HG03575 (cell line): Measurements from ENCODE around the gene GNA15.
"Not testable (repeated sequence)": the region's sequence is repeated elsewhere in the genome, so short reads cannot be mapped to it uniquely, and the experiment has no call there.

Source experiments
- ATAC-seq: cut with Tn5 transposase; IDR thresholded peaks from one replicate; pipeline ENCODE4 v1.9.1; 2021; ENCODE audit not compliant: unreplicated experiment, insufficient number of reproducible peaks, low FRiP score; ENCODE audit errors: extremely low read depth

The GNA15 gene

DNA sequence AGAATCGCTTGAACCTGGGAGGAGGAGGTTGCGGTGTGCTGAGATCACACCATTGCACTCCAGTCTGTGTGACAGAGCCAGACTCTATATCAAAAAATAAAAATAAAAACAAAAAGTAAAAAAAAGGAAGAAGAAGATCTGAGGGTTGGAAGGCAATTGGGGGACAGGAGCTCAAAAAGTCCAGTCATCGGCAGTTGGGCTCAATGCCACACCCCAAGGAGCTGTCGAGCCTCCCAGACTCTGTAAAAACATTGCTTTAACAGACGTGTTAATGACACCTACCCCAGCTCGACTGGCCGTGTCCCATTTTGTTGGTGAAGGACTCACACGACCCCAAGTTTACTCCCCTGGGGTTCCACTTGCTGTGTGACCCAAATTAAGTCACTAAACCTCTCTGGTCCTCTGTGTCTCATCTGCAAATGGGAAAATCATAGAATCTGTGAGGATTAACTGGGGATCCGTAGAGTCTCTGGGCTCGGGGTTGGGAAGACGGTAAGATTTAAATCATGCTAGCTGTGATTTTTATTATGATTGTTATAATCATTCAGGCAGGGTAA, 7.0 kb downstream of the GNA15 start:
- ATAC-seq, result no peak

DNA sequence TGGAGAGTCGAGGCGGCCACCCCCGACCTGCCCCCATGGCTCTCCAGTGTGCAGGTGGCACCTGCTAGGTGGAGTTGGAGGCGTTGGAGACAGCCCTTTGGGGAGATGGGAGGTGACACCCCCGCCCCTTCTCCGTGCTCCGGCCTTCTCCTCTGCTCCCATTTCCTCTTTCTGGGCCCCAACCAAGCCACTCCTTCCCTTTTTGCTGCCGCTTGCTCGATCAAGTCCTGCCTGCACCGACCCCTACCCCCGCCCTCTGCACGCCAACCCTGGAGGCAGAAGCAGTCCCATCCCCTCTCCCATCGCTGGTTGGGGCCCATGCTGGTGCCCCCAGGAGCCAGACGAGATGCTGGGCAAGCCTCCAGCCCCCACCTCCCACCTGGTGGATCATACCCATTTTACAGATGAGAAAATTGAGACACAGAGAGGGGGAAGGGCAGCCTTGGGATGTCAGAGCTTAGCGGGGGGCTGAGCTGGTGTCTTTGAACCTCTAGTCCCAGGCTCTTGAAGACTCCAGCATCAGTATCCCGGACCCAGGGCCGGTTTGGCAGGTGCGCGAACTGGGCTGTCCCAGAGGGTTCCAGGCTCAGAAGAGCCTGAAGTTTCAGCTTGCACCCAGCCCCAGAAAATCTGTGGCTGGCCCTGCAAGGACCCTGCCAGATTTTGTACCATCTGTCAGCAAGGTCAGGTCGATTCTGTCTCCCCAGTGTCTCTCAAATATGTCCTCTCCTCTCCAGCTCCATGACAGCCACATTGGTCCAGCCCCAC, 10.3 kb downstream of the GNA15 start:
- ATAC-seq, result no peak

DNA sequence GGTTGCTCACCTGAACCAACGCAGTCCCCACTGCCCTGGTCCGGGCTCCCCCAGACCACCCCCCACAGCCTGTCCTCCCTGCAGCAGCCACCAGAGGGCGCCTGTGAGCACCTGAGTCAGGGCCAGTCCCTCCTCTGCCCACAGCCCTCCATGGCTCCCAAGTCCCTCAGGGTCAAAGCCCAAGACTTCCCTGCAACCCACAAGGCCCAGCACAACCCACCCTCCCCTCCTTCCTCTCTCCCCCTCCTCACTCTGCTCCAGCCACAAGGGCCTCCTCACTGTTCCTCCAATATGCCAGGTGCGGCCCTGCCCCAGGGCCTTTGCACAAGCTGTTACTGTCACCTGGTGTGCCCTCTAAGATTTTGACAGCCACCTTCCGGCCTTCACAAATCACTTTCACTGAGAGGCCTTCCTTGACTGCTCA, 10.9 kb downstream of the GNA15 start:
- ATAC-seq, result no peak

GRCh38 chr19:3148503-3148902, 12.7 kb downstream of the GNA15 start:
- ATAC-seq, result no peak

GRCh38 chr19:3149089-3149488, 13.3 kb downstream of the GNA15 start:
- ATAC-seq, result no peak

DNA sequence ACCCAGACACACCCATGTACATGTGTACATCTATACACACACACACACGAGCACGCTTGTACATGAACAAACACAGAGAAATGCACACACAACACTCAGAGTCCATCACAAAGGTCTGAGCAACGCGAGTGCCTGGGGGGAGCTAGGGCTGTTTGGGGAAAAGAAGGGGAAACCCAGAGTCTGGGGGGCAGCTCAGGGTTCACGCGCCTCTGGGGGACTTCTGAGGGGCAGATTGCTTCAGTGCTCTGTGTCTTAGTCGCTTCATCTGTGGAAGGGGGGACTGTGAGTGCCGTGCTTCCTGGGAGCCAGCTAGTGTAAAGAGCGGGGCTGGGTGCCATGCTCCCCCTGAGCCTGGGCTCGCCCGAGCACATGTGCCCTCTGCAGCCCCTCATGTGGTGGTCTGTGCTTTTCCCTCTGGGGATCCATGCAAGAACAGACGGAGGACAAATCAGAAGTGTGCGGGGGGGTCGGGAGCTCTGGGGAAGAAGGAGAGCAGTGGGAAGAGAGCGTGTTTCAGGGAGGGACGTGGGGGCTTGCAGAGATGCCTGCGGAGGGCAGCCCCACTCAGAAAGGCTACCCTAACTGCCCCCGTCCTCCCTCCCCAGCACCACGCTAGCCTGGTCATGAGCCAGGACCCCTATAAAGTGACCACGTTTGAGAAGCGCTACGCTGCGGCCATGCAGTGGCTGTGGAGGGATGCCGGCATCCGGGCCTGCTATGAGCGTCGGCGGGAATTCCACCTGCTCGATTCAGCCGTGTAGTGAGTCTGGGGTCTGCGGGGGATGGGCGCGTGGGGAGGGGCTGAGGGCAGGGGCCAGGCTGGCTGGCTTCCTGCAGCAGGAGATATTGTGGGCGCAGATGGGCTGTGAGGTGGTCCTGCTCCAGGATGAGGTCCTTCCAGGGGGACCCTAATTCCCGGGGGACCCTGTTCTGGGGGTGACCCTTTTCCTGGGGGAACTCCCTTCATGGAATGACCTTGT, 14.0 kb downstream of the GNA15 start:
- no peak for ATAC-seq

DNA sequence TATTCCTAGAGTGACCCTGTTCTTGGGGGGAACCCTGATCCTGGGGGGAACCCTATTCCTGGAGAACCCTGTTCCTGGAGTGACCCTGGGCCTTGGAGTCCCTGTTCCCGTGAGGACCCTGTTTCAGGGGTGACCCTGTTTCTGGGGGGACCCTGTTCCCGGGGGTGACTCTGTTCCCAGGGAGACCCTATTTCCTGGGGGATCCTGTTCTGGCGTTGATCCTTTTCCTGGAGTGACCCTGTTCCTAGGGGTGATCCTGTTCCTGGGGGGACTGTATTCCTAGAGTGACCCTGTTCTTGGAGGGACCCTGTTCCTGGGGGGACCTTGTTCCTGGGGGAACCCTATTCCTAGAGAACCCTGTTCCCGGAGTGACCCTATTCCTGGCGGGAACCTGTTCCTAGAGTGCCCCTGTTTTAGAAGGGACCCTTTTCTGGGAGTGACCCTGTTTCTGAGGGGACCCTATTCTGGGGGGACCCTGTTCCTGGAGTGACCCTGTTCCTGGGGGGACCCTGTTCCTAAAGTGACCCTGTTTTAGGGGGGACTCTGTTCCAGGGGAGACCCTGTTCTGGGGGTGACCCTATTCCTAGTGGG, 15.0 kb downstream of the GNA15 start:
- ATAC-seq, result no peak

GRCh38 chr19:3151563-3152418, 16.0 kb downstream of the GNA15 start:
- no peak for ATAC-seq

DNA sequence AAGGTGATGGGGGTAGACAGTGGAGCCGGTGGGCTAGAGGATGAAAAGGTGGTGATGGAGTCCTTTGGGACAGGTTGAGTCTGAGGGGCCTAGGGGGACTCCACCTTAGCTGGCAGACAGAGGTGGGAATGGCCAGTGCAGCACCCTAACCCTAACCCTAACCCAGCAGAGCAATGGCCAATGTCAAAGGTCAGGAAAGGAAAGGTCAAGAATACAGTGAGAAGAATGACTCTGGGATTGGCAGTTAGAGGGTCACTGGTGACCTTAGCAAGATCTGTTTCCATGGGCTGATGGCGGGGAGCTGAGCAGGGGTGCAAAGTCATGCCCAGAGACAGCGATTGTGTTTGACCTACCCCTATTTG, 16.6 kb downstream of the GNA15 start:
- ATAC-seq, result no peak

GRCh38 chr19:3153286-3154230, 17.7 kb downstream of the GNA15 start:
- no peak for ATAC-seq

DNA sequence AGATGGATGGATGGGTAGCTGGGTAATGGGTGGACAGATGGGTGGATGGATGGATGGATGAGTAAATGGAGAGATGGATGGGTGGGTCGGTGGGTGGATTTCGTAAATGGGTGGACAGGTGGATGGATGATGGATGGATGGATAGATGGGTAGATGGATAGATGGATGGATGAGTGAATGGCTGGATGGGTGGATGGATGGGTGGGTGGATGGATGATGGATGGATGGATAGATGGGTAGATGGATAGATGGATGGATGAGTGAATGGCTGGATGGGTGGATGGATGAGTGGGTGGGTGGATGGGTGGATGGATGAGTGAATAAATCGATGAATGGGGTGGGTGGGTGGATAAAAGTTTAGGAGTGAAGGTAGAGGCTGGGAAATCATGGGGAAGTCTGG, 18.6 kb downstream of the GNA15 start:
- not testable (repeated sequence) for ATAC-seq

DNA sequence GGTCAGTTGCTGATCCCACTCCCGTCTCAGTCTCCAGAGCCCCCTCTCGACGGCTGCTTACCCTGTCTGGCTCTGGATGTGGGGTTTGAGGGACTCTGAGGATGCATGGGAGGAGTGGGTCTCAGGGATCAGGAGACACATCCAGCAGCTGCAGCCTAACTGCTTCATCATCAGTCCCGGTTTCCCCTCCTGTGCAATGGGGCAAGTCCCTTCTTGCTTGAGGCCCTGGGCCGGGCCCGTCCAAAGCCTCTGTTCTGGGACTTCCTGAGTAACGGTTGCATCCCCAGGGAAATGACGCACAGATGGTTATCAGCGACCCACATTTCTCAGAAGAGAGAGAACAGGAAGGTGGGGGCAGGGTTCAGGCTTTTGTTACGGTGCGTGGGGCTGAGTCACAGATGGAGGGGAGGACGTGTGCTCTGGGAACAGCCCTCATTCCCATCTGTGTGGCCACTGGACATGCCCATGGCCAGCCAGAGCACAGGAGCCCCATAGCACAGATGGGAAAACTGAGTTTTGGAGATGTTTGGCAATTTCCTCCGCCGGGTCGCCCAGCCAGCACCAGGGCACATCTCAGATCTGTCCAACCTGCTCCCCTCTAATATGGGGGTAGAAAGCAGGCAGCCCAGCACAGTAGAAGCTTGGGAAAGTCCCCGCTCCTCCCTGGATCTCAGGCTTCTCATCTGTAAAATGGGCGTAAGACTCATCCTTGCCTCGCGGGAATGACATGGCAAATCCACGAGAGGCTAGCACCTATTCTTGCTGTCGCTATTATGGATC, 19.3 kb downstream of the GNA15 start:
- ATAC-seq, result no peak

DNA sequence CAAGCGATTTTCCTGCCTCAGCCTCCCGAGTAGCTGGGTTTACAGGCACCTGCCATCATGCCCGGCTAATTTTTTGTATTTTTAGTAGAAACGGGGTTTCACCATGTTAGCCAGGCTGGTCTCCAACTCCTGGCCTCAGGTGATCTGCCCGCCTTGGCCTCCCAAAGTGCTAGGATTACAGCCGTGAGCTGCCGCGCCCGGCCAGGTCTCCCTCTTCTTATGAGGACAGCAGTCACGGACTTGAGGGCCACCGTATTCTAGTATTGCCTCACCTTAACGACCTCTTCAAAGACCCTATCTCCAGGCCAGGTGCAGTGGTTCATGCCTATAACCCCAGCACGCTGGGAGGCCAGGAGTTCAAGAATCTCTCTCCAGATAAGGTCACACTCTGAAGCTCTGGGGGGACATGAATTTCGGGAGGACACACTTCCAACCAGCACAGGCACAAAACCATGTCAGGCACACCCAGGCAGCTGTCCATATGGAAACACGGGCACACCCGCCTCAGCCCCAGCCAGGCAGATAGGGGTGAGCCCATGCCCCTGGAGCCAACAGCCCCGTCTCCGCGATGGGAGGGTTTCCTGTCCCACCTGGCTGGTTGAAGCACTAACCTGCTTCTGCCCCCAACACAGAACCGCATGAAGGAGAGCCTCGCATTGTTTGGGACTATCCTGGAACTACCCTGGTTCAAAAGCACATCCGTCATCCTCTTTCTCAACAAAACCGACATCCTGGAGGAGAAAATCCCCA, 21.4 kb downstream of the GNA15 start:
- ATAC-seq, result no peak

DNA sequence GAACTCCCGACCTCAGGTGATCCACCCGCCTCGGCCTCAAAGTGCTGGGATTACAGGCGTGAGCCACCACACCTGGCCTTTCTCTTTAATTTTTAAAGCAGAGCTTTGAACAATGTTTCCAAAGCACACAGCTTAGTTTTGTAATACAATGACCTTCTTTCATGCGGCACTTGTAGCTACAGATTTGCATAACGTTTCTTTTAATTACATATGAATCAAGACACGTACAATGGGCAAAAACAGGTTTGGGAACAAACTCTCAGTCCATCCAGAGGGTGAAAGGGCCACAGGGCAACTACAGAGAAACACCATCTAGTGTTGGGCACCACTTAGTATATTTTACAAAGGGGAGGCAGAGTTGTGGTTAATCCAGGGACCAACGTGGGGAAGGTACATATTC, 23.7 kb downstream of the GNA15 start:
- no peak for ATAC-seq

DNA sequence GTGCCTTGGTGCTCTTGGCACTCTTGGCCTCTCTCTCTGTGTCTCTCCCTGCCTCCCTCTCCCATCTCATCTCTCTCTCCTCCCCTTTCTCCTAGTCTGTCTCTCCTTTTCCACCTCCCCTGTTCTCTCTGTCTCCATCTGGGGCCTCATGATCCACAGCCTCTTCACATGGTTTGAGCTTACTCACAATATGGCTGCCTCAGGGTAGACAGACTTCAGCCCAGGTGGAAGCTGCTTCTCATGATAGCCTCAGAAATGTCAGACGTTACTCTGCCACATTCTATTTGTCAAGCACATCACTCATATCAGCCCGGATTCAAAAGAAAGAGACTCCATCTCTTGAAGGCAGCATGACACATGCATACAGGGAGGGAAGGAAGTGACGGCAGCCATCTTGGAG, 24.4 kb downstream of the GNA15 start:
- no peak for ATAC-seq

- no peak for ATAC-seq
Observed at GRCh38 chr19:3161453-3161852, 25.6 kb downstream of the GNA15 start.
